Mucosa of descending colon (tissue), 3 donors: Measurements from ENCODE around the gene ZNF451. TPM values are rescaled to one million over a fixed set of nuclear protein-coding genes. Genes with fewer than 3 reads are reported as not detected.

ENCODE experiments used
- ATAC-seq: fragments of 200-7000 bp; cut with Tn5 transposase; one replicate; pipeline ENCODE4 v1.9.1; 2020; ENCODE audit warnings: mild to moderate bottlenecking, moderate library complexity
- DNase-seq, 3 donors: peaks; one replicate each; pipeline ENCODE4 v3.0.0-alpha.2; 2020
- H3K36me3 ChIP-seq: fragments of 200-600 bp; one replicate; pipeline ENCODE4 v1.8.0; 2021; ENCODE audit warnings: low read depth, mild to moderate bottlenecking
- H3K4me1 ChIP-seq: fragments of 200-600 bp; one replicate; pipeline ENCODE4 v1.8.0; 2021; ENCODE audit warnings: low read depth, mild to moderate bottlenecking
- H3K4me3 ChIP-seq: fragments of 200-600 bp; one replicate; pipeline ENCODE4 v1.8.0; 2021; ENCODE audit warnings: mild to moderate bottlenecking
- H3K9me3 ChIP-seq: fragments of 200-600 bp; one replicate; pipeline ENCODE4 v1.8.0; 2021; ENCODE audit warnings: mild to moderate bottlenecking
- intact Hi-C, 2 donors: fragments of 100-400 bp; cut with DNase I in 1 of 2; cut with micrococcal nuclease in 1 of 2; formaldehyde crosslinking; loops; one replicate each; pipeline versions ENCODE4 v1.11.0 to v1.11.1; 2022; cut with DNase I, micrococcal nuclease
- total RNA-seq, 3 donors: library from RNA; stranded (reverse); fragmentation: NEBNext Ultra II Directional in 2 of 3; extraction: Animal tissue kit (Norgen Biotek cat#: 25700) in 2 of 3; gene quantifications; one replicate each; pipeline versions ENCODE4 v1.2.1 to v1.2.4, GENCODE V29; 2021 to 2023
- TF ChIP-seq, protein P1 (sequence below): fragments of 200-600 bp; IDR thresholded peaks from one replicate; pipeline ENCODE4 v1.8.0; 2022; ENCODE audit warnings: antibody characterized with exemption, mild to moderate bottlenecking
- donor health status: DM: no; HTN: no; CAD: no; lungs with moderate emphysema.
- donor health status: DM: no; HTN: no; CAD: no.
- donor health status: DM: no; HTN: yes; CAD: no.

ZNF451 gene
- total RNA-seq, 3 donors from 2014 or later, result 34.6 to 58.5 (median 46.0) TPM

DNA sequence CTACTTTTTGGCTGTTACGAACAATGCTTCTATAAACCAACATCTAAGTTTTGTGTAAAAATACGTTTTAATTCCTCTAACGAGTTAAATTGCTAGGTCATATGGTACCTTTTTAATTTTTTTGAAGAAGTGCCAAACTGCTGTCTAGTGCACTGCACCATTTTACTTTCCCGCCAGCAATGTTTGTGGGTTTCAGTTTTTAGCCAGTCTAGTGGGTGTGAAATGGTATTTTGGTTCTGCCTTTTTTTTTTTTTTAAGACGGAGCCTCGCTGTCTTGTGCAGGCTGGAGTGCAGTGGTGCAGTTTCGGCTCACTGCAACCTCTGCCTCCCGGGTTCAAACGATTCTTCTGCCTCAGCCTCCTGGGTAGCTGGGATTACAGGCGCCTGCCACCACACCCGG, 48.0 kb downstream of the ZNF451 start:
- Histone ChIP-seq H3K9me3 (no peaks in the 10 kb centered on the region), H3K4me3 (no peak overlapping the region), H3K36me3 (no peaks in the 10 kb centered on the region), H3K4me1 (no peaks in the 10 kb centered on the region)
- intact Hi-C loops, result no loop called here
- ATAC-seq (no peak), DNase-seq (no peak)
- TF ChIP-seq, protein P1, sequence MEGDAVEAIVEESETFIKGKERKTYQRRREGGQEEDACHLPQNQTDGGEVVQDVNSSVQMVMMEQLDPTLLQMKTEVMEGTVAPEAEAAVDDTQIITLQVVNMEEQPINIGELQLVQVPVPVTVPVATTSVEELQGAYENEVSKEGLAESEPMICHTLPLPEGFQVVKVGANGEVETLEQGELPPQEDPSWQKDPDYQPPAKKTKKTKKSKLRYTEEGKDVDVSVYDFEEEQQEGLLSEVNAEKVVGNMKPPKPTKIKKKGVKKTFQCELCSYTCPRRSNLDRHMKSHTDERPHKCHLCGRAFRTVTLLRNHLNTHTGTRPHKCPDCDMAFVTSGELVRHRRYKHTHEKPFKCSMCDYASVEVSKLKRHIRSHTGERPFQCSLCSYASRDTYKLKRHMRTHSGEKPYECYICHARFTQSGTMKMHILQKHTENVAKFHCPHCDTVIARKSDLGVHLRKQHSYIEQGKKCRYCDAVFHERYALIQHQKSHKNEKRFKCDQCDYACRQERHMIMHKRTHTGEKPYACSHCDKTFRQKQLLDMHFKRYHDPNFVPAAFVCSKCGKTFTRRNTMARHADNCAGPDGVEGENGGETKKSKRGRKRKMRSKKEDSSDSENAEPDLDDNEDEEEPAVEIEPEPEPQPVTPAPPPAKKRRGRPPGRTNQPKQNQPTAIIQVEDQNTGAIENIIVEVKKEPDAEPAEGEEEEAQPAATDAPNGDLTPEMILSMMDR, result no peak

DNA sequence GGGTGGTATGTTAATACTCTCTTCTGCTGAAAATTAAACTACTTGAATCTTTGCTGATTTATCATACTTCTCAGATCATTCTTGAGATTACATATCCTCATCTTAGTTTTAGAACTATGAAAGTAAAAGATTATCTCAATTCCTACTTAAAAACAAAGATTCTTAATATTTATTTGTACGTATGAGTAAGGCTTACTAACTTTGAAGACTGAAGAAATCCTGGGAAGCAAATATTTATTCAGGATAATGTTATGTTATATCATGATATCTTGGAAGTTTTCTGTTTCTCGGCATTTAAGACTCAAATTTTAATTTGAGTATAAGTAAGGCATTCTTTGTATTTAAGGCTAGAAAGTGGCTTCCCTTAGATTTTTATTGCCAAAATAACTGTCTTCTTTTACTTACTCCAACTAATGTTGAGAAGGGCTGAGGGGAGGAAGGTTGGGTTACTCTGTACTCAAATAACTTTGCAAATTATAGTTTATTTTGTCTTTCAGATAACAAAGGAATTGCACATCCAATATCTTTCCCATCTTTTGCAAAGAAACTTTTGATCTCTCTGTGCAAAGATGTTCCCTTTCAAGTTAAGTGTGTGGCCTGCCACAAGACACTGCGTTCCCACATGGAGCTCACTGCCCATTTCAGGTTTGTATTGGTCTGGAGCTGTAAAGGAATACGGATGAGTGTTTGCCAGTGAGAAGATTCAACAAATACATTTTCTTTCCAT, 51.6 kb downstream of the ZNF451 start:
- ATAC-seq, result no peak
- Histone ChIP-seq H3K4me3 (no peak overlapping the region), H3K36me3 (no peaks in the 10 kb centered on the region), H3K9me3 (no peaks in the 10 kb centered on the region), H3K4me1 (no peaks in the 10 kb centered on the region)
- TF ChIP-seq, protein P1, result no peak
- no peak for DNase-seq
- intact Hi-C loops, result no loop called here

DNA sequence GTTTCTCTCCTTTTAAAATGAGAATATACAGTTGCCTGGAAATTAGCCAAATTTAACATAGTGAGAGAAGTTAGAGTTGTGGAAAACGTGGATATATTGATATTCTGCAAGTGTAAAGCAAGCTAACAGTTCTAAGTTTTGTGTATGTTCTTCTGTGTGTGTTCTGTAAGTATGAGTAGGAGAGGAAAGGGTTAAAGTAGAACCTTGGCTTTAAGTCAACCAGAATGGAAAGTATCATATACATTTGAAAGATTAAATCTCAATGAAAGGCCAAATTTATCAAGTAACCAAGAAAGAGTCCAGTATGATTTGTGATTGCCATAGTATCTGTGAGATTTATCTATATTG, 52.2 kb downstream of the ZNF451 start:
- DNase-seq, result no peak
- intact Hi-C loops, result no loop called here
- no peaks in the 10 kb centered on the region for H3K4me1 ChIP-seq
- ATAC-seq, result no peak
- H3K9me3 ChIP-seq, result no peaks in the 10 kb centered on the region
- H3K4me3 ChIP-seq, result no peak overlapping the region
- TF ChIP-seq, protein P1, result no peak
- no peaks in the 10 kb centered on the region for H3K36me3 ChIP-seq

DNA sequence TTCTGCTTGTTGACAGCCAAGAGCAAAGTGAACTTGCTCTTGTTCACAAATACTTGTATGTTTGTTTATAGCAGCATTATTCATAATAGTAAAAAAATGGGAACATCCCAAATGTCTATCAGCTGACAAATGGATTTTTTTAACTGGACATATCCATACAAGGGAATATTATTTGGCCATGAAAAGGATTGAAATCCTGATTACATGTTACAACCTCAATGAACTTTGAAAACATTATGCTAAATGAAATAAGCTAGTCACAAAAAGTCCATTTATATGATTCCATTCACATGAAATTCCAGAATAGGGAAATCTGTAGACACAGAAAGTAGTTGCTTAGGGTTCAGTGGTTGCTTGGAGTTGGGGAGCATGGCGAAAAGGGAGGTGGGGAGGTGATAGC, 53.7 kb downstream of the ZNF451 start:
- no peaks in the 10 kb centered on the region for H3K4me1 ChIP-seq
- TF ChIP-seq, protein P1, result no peak
- DNase-seq, result no peak
- intact Hi-C loops, result no loop called here
- no peaks in the 10 kb centered on the region for H3K36me3 ChIP-seq
- ATAC-seq, result no peak
- no peaks in the 10 kb centered on the region for H3K9me3 ChIP-seq
- H3K4me3 ChIP-seq, result no peak overlapping the region

DNA sequence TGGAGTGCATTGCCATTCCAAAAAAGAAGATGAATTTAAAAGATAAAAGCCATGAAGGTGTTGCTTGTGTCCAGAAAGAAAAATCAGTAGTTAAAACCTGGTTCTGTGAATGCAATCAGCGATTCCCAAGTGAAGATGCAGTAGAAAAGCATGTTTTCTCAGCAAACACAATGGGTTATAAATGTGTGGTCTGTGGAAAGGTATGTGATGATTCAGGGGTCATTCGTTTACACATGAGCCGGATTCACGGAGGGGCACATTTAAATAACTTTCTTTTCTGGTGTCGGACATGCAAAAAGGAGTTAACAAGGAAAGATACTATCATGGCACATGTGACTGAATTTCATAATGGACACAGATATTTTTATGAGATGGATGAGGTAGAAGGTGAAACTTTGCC, 57.4 kb downstream of the ZNF451 start:
- TF ChIP-seq, protein P1, result no peak
- Histone ChIP-seq H3K4me1 (no peaks in the 10 kb centered on the region), H3K4me3 (no peak overlapping the region), H3K36me3 (no peaks in the 10 kb centered on the region), H3K9me3 (no peaks in the 10 kb centered on the region)
- no peak for DNase-seq
- intact Hi-C loops, result no loop called here
- ATAC-seq, result no peak
